WTC11 (cell line): ENCODE results near the gene GAPDHS. TPM values are rescaled to one million over a fixed set of nuclear protein-coding genes. Genes with fewer than 3 reads are reported as not detected.

ENCODE experiments used
- ATAC-seq: fragments of 200-7000 bp; cut with Tn5 transposase; 2 replicates; pipeline ENCODE4 v1.10.0; 2021; ENCODE audit warnings: mild to moderate bottlenecking, moderate library complexity
- CTCF ChIA-PET: fragments of 300-600 bp; sonication (Branson Sonifier 250); formaldehyde crosslinking; loops from one replicate; lab custom pipeline; 2021; ENCODE audit warnings: antibody characterized with exemption; lab: Charles Lee
- POLR2A ChIA-PET: fragments of 350-600 bp; sonication (Branson Sonifier 250); formaldehyde crosslinking; loops from one replicate; lab custom pipeline; 2021; ENCODE audit warnings: antibody characterized with exemption; lab: Charles Lee
- DNase-seq: peaks from one replicate; pipeline ENCODE4 v3.0.0; 2021; ENCODE audit warnings: low spot score
- H3K27ac Mint-ChIP-seq: 2 replicates; pipeline ENCODE4 v1.8.0; 2021; ENCODE audit warnings: mixed read lengths
- H3K27me3 Mint-ChIP-seq: 2 replicates; pipeline ENCODE4 v1.8.0; 2021; ENCODE audit warnings: low read depth, mild to moderate bottlenecking, moderate library complexity, mixed read lengths
- H3K36me3 Mint-ChIP-seq: 2 replicates; pipeline ENCODE4 v1.8.0; 2021; ENCODE audit warnings: mixed read lengths
- H3K4me1 Mint-ChIP-seq: 2 replicates; pipeline ENCODE4 v1.8.0; 2022; ENCODE audit warnings: mixed read lengths
- H3K4me3 Mint-ChIP-seq: 2 replicates; pipeline ENCODE4 v1.8.0; 2021; ENCODE audit warnings: mild to moderate bottlenecking, moderate library complexity, mixed read lengths
- H3K9me3 Mint-ChIP-seq: 2 replicates; pipeline ENCODE4 v1.8.0; 2021; ENCODE audit warnings: mixed read lengths
- AR ChIP-seq: fragments of 250-450 bp; sonication (Bioruptor Pico); IDR thresholded peaks from 2 replicates; pipeline ENCODE4 v1.9.0; 2021; ENCODE audit warnings: mild to moderate bottlenecking
- ARID4B ChIP-seq: sonication (generic); formaldehyde crosslinking; IDR thresholded peaks from 2 replicates; pipeline ENCODE4 v1.8.0; 2023; ENCODE audit warnings: missing genetic modification reagents, mild to moderate bottlenecking, borderline replicate concordance
- FOXP1 ChIP-seq: sonication (generic); formaldehyde crosslinking; IDR thresholded peaks from 2 replicates; pipeline ENCODE4 v1.8.0; 2022; ENCODE audit warnings: missing genetic modification reagents, mild to moderate bottlenecking, moderate library complexity, borderline replicate concordance
- SMAD4 ChIP-seq: sonication (generic); formaldehyde crosslinking; IDR thresholded peaks from 2 replicates; pipeline ENCODE4 v1.8.0; 2022; ENCODE audit warnings: mild to moderate bottlenecking, missing genetic modification reagents
- TP53 ChIP-seq: sonication (generic); formaldehyde crosslinking; IDR thresholded peaks from 2 replicates; pipeline ENCODE4 v1.8.1; 2023; ENCODE audit warnings: mild to moderate bottlenecking, missing genetic modification reagents
- ZNF396 ChIP-seq: fragments of 250-450 bp; sonication (Bioruptor Pico); IDR thresholded peaks from 2 replicates; pipeline ENCODE4 v1.8.0; 2021; ENCODE audit warnings: mild to moderate bottlenecking, moderate library complexity, borderline replicate concordance
- ZSCAN18 ChIP-seq: fragments of 250-450 bp; sonication (Bioruptor Pico); IDR thresholded peaks from 2 replicates; pipeline ENCODE4 v2.1.2; 2022; ENCODE audit warnings: mild to moderate bottlenecking, moderate library complexity
- total RNA-seq: library from RNA; stranded (reverse); gene quantifications from 3 replicates; pipeline ENCODE4 v1.2.3, GENCODE V29; 2021
- TF ChIP-seq, protein P1 (sequence below): sonication (generic); formaldehyde crosslinking; IDR thresholded peaks from 2 replicates; pipeline ENCODE4 v1.8.1; 2023; ENCODE audit warnings: mild to moderate bottlenecking, missing genetic modification reagents, borderline replicate concordance
- TF ChIP-seq, protein P2 (sequence below): sonication (generic); formaldehyde crosslinking; IDR thresholded peaks from 2 replicates; pipeline ENCODE4 v1.8.1; 2023; ENCODE audit warnings: mild to moderate bottlenecking, missing genetic modification reagents, moderate library complexity
- TF ChIP-seq, protein P3 (sequence below): sonication (generic); formaldehyde crosslinking; IDR thresholded peaks from 2 replicates; pipeline ENCODE4 v1.8.0; 2022; ENCODE audit warnings: mild to moderate bottlenecking, missing genetic modification reagents

GAPDHS gene
- total RNA-seq, 1 experiment from 2014 or later, result 0.20 TPM

GRCh38 chr19:35557539-35558399 lies 24.5 kb downstream of the GAPDHS start (continued):
- TF ChIP-seq, protein P1, sequence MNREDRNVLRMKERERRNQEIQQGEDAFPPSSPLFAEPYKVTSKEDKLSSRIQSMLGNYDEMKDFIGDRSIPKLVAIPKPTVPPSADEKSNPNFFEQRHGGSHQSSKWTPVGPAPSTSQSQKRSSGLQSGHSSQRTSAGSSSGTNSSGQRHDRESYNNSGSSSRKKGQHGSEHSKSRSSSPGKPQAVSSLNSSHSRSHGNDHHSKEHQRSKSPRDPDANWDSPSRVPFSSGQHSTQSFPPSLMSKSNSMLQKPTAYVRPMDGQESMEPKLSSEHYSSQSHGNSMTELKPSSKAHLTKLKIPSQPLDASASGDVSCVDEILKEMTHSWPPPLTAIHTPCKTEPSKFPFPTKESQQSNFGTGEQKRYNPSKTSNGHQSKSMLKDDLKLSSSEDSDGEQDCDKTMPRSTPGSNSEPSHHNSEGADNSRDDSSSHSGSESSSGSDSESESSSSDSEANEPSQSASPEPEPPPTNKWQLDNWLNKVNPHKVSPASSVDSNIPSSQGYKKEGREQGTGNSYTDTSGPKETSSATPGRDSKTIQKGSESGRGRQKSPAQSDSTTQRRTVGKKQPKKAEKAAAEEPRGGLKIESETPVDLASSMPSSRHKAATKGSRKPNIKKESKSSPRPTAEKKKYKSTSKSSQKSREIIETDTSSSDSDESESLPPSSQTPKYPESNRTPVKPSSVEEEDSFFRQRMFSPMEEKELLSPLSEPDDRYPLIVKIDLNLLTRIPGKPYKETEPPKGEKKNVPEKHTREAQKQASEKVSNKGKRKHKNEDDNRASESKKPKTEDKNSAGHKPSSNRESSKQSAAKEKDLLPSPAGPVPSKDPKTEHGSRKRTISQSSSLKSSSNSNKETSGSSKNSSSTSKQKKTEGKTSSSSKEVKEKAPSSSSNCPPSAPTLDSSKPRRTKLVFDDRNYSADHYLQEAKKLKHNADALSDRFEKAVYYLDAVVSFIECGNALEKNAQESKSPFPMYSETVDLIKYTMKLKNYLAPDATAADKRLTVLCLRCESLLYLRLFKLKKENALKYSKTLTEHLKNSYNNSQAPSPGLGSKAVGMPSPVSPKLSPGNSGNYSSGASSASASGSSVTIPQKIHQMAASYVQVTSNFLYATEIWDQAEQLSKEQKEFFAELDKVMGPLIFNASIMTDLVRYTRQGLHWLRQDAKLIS (CRISPR knock-in tag), result no peak
- TF ChIP-seq ZNF396 (CRISPR knock-in tag) (no peak), ARID4B (CRISPR knock-in tag) (peak; percentile 81; the same call in 1 of the 2 replicates)
- TF ChIP-seq, protein P2, sequence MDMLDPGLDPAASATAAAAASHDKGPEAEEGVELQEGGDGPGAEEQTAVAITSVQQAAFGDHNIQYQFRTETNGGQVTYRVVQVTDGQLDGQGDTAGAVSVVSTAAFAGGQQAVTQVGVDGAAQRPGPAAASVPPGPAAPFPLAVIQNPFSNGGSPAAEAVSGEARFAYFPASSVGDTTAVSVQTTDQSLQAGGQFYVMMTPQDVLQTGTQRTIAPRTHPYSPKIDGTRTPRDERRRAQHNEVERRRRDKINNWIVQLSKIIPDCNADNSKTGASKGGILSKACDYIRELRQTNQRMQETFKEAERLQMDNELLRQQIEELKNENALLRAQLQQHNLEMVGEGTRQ (CRISPR knock-in tag), result no peak
- TF ChIP-seq, all 79 proteins: peak for 12

DNA sequence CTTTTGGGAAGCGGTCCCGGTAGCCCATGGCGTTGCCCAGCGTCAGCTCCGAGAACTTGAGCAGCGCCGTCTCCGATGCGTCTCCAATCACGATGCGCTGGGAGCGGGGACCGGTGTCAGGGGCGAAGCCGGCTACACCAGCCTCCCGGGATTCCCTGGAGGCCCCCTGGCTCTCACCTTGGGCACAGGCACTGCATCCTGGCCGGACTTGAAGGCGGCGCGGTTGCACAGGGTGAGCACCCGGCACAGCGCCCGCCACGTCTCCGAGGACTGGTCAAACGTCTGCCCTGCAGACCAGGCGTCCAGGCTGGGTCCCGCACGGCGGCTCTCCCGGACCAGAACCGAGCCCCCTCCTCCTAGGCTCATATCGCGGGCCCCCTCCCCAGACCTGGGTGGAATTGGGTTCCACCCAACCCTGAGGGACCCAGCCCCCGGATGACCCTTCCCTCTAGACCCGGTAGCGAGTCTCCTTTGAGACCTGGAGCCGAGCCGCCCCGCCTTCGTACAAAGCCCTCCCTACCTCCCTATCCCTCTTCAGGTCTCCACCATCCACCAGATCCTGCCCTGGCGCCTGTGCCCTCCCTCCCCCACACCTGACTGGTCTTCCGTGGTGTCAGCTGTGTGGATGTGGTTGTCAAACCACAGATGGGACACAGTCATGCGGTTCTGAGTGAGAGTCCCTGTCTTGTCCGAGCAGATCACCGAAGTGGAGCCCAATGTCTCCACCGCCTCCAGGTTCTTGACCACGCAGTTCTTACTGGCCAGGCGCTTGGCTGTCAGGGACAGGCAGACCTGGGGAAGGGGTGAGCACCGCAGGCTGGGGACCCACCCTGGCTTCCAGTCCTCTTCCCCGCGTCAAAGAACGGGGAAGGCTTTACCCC lies 25.4 kb downstream of the GAPDHS start:
- H3K27ac Mint-ChIP-seq, result no peak overlapping the region
- peaks cover 56% of the 10 kb centered on the region for H3K27me3 Mint-ChIP-seq
- H3K36me3 Mint-ChIP-seq, result no peaks in the 10 kb centered on the region
- peak; percentile 1; the same call in 1 of the 2 replicates for ATAC-seq
- TF ChIP-seq FOXP1 (CRISPR knock-in tag) (peak; percentile 19; the same call in 1 of the 2 replicates), TP53 (CRISPR knock-in tag) (0 out of 2 replicates have a peak, but pooled peaks have one; percentile 30), AR (no peak), ZSCAN18 (CRISPR knock-in tag) (no peak), SMAD4 (CRISPR knock-in tag) (no peak)
- TF ChIP-seq, protein P3, sequence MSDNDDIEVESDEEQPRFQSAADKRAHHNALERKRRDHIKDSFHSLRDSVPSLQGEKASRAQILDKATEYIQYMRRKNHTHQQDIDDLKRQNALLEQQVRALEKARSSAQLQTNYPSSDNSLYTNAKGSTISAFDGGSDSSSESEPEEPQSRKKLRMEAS (CRISPR knock-in tag), result peak; percentile 17; the same call in 1 of the 2 replicates
- peak overlapping the region; percentile 51 for H3K4me3 Mint-ChIP-seq
- ChIA-PET POLR2A (interaction anchor here (0.6 to 1.8 kb wide), 7 partner anchors 10 to 162 kb away, joined by 3 to 14 read pairs (median 4); partner anchors contain the start of genes COX6B1, DMKN and HAUS5), CTCF (interaction anchor here (0.9 to 3.9 kb wide), 29 partner anchors 10 to 491 kb away, joined by 3 to 62 read pairs (median 7); partner anchors contain the start of genes COX6B1, DMKN, HAUS5 and KIRREL2)
- no peak for DNase-seq
- peaks cover 12% of the 10 kb centered on the region for H3K4me1 Mint-ChIP-seq
- H3K9me3 Mint-ChIP-seq, result no peaks in the 10 kb centered on the region
